PC-3 (cell line): ENCODE data around the gene MCU. TPM values are rescaled to one million over a fixed set of nuclear protein-coding genes. Genes with fewer than 3 reads are reported as not detected.

Experiments used
- ATAC-seq: fragments of 200-7000 bp; cut with Tn5 transposase; 2 replicates; pipeline ENCODE4 v1.9.1; 2020; ENCODE audit warnings: mild to moderate bottlenecking, moderate library complexity
- BruUV-seq: library from RNA; stranded (reverse); fragments of 400-500 nt; replicated peaks from 2 replicates; lab custom pipeline; 2021; lab: Mats Ljungman, UMichigan
- CTCF ChIA-PET: fragments of 300-600 bp; sonication (Branson Sonifier 250); formaldehyde crosslinking; loops from one replicate; lab custom pipeline; 2022; ENCODE audit warnings: antibody characterized with exemption; lab: Charles Lee
- POLR2A ChIA-PET: fragments of 300-600 bp; sonication (Branson Sonifier 250); formaldehyde crosslinking; loops from one replicate; lab custom pipeline; 2022; ENCODE audit warnings: antibody characterized with exemption; ENCODE audit not compliant: unreplicated experiment; lab: Charles Lee
- DNase-seq: peaks from one replicate; pipeline ENCODE4 v3.0.0-alpha.2; 2015
- H2AFZ ChIP-seq: fragments of 300-600 bp; sonication (generic); 2 replicates; pipeline ENCODE4 v1.6.0; 2016; ENCODE audit warnings: antibody characterized with exemption, low read length
- H3F3A ChIP-seq: fragments of 300-600 bp; sonication (generic); one replicate; pipeline ENCODE4 v1.6.0; 2017; ENCODE audit warnings: antibody characterized with exemption, low read length, control low read depth, mild to moderate bottlenecking; ENCODE audit not compliant: unreplicated experiment
- H3K27ac ChIP-seq: fragments of 300-600 bp; sonication (generic); 2 replicates; pipeline ENCODE4 v1.5.1; 2016; ENCODE audit warnings: mild to moderate bottlenecking, low read length
- H3K27me3 ChIP-seq: fragments of 300-600 bp; sonication (generic); 2 replicates; pipeline ENCODE4 v1.6.1; 2016; ENCODE audit warnings: low read length, mixed read lengths
- H3K36me3 ChIP-seq: fragments of 300-600 bp; sonication (generic); 2 replicates; pipeline ENCODE4 v1.6.1; 2016; ENCODE audit warnings: low read depth, mixed run types, low read length, mixed read lengths
- H3K4me1 ChIP-seq: fragments of 300-600 bp; sonication (generic); 2 replicates; pipeline ENCODE4 v1.5.1; 2016; ENCODE audit warnings: low read length; ENCODE audit not compliant: insufficient read depth
- H3K4me2 ChIP-seq: fragments of 300-600 bp; sonication (generic); 2 replicates; pipeline ENCODE4 v1.6.0; 2016; ENCODE audit warnings: low read length
- H3K4me3 ChIP-seq: fragments of 300-600 bp; sonication (generic); 2 replicates; pipeline ENCODE4 v1.5.1; 2016; ENCODE audit warnings: mild to moderate bottlenecking, low read length, mixed read lengths
- H3K79me2 ChIP-seq: fragments of 300-600 bp; sonication (generic); 2 replicates; pipeline ENCODE4 v1.6.1; 2017; ENCODE audit warnings: low read length, mixed read lengths
- H3K9ac ChIP-seq: fragments of 300-600 bp; sonication (generic); 2 replicates; pipeline ENCODE4 v1.6.0; 2016; ENCODE audit warnings: mild to moderate bottlenecking, low read length
- H3K9me2 ChIP-seq: fragments of 300-600 bp; sonication (generic); replicated peaks from 2 replicates; pipeline ENCODE4 v1.6.1; 2016; ENCODE audit warnings: mixed run types, low read length, mixed read lengths
- H3K9me3 ChIP-seq: fragments of 300-600 bp; sonication (generic); 2 replicates; pipeline ENCODE4 v1.6.1; 2016; ENCODE audit warnings: low read length, mixed read lengths
- H4K20me1 ChIP-seq: fragments of 300-600 bp; sonication (generic); 2 replicates; pipeline ENCODE4 v1.6.1; 2016; ENCODE audit warnings: low read length, mixed read lengths
- CTCF ChIP-seq: fragments of 300-600 bp; sonication (generic); conservative IDR thresholded peaks from 2 replicates; pipeline ENCODE4 v1.5.1; 2017; ENCODE audit warnings: antibody characterized with exemption, low read depth, mild to moderate bottlenecking, low read length
- EZH2 ChIP-seq: fragments of 300-600 bp; sonication (generic); IDR thresholded peaks from one replicate; pipeline ENCODE4 v1.6.1; 2017; ENCODE audit warnings: antibody characterized with exemption, mild to moderate bottlenecking, low read length; ENCODE audit not compliant: unreplicated experiment
- EZH2phosphoT487 ChIP-seq: fragments of 300-600 bp; sonication (generic); IDR thresholded peaks from 2 replicates; pipeline ENCODE4 v1.6.1; 2018; ENCODE audit warnings: mild to moderate bottlenecking, antibody characterized with exemption, low read length, borderline replicate concordance
- intact Hi-C: fragments of 100-400 bp; cut with micrococcal nuclease; formaldehyde crosslinking; loops from 2 replicates; pipeline ENCODE4 v1.9.0; 2023
- total RNA-seq: library from RNA; depleted of rRNA; stranded (reverse); fragments of >200 nt; gene quantifications from 2 replicates; pipeline ENCODE4 v1.2.3, GENCODE V29; 2014

The MCU gene
- total RNA-seq, 1 experiment from 2014 or later: 21.5 TPM

GRCh38 chr10:72832701-72833100 lies 140.8 kb downstream of the MCU start:
- H3K9me2 ChIP-seq: no peaks in the 10 kb centered on the region
- intact Hi-C loops: loop anchor here (5.0 to 10.0 kb wide), 2 partner anchors 208 to 525 kb away; partner anchors contain the start of genes CFAP70 and MICU1
- CTCF ChIA-PET: interaction anchor here (0.6 to 0.7 kb wide), 2 partner anchors 432 to 686 kb away, joined by 3 to 4 read pairs; no protein-coding TSS in a partner anchor
- no peaks in the 10 kb centered on the region for H3K4me1 ChIP-seq
- no peak overlapping the region for H2AFZ ChIP-seq
- no peak overlapping the region for H3K9ac ChIP-seq
- no peak for DNase-seq
- no peak overlapping the region for H3K4me3 ChIP-seq
- no peaks in the 10 kb centered on the region for H4K20me1 ChIP-seq
- no peaks in the 10 kb centered on the region for H3K9me3 ChIP-seq
- H3K36me3 ChIP-seq: no peaks in the 10 kb centered on the region
- H3K4me2 ChIP-seq: no peak overlapping the region
- H3K27ac ChIP-seq: no peak overlapping the region
- H3K27me3 ChIP-seq: peaks cover 31% of the 10 kb centered on the region
- ATAC-seq: no peak
- no TSS peak for BruUV-seq
- H3F3A ChIP-seq: no peaks in the 10 kb centered on the region
- H3K79me2 ChIP-seq: no peaks in the 10 kb centered on the region
- TF ChIP-seq EZH2phosphoT487 (no peak), CTCF (no peak), EZH2 (no peak)
- POLR2A ChIA-PET: interaction anchor here (0.7 kb wide), 1 partner anchor 414 kb away, joined by 3 read pairs; the partner anchor contains the start of gene DNAJC9

GRCh38 chr10:72834183-72834825 lies 142.4 kb downstream of the MCU start:
- Histone ChIP-seq H3K79me2 (no peaks in the 10 kb centered on the region), H3K9me3 (no peaks in the 10 kb centered on the region), H3K4me2 (peak overlapping the region; percentile 22), H3F3A (no peaks in the 10 kb centered on the region), H3K27ac (no peak overlapping the region), H3K9me2 (no peaks in the 10 kb centered on the region), H3K4me1 (no peaks in the 10 kb centered on the region), H3K27me3 (peaks cover 31% of the 10 kb centered on the region), H2AFZ (peak overlapping the region; percentile 51), H3K9ac (no peak overlapping the region), H4K20me1 (no peaks in the 10 kb centered on the region), H3K36me3 (no peaks in the 10 kb centered on the region), H3K4me3 (peak overlapping the region; percentile 1; the same call in 1 of the 2 replicates)
- peak; percentile 98 for DNase-seq
- intact Hi-C loops: loop anchor here (1.0 to 10.0 kb wide), 8 partner anchors 41 to 580 kb away; partner anchors contain the start of genes ANXA7, CFAP70 and MICU1
- ChIA-PET POLR2A (interaction anchor here (0.7 to 1.1 kb wide), 4 partner anchors 9 to 412 kb away, joined by 3 to 8 read pairs (median 3); partner anchors contain the start of gene DNAJC9), CTCF (interaction anchor here (0.5 to 1.7 kb wide), 28 partner anchors 10 to 645 kb away, joined by 3 to 31 read pairs (median 4); partner anchors contain the start of genes CFAP70 and OIT3)
- no TSS peak for BruUV-seq
- ATAC-seq: peak; percentile 86
- no peak for TF ChIP-seq EZH2phosphoT487
- TF ChIP-seq CTCF: peak; percentile 100

GRCh38 chr10:72840319-72840718 lies 148.4 kb downstream of the MCU start:
- no peaks in the 10 kb centered on the region for H3K79me2 ChIP-seq
- intact Hi-C loops: no loop called here
- no peaks in the 10 kb centered on the region for H3K4me1 ChIP-seq
- no peaks in the 10 kb centered on the region for H3K27me3 ChIP-seq
- no peaks in the 10 kb centered on the region for H3K36me3 ChIP-seq
- ChIA-PET POLR2A (no interaction called here), CTCF (no interaction called here)
- H3K27ac ChIP-seq: no peak overlapping the region
- TF ChIP-seq EZH2: no peak
- TF ChIP-seq CTCF: no peak
- TF ChIP-seq EZH2phosphoT487: no peak
- DNase-seq: no peak
- no peak overlapping the region for H3K4me3 ChIP-seq
- H3F3A ChIP-seq: no peaks in the 10 kb centered on the region
- no peak overlapping the region for H3K4me2 ChIP-seq
- no peaks in the 10 kb centered on the region for H4K20me1 ChIP-seq
- no peaks in the 10 kb centered on the region for H3K9me2 ChIP-seq
- no TSS peak for BruUV-seq
- no peak overlapping the region for H3K9ac ChIP-seq
- H2AFZ ChIP-seq: no peak overlapping the region
- H3K9me3 ChIP-seq: no peaks in the 10 kb centered on the region
- ATAC-seq: no peak
